HG02798 (cell line): ENCODE measurements around the gene MYMX.
A peak's percentile ranks its signal among the peaks of the same experiment; 100 is the strongest.
"Not testable (repeated sequence)": the region's sequence is repeated elsewhere in the genome, so short reads cannot be mapped to it uniquely, and the experiment has no call there.

ENCODE experiments used
- ATAC-seq: cut with Tn5 transposase; IDR thresholded peaks from one replicate; pipeline ENCODE4 v1.9.1; 2021; ENCODE audit warnings: mild to moderate bottlenecking; ENCODE audit not compliant: unreplicated experiment, poor library complexity

The MYMX gene

GRCh38 chr6:44185953-44186634 lies 30.6 kb upstream of the MYMX start:
- no peak for ATAC-seq

- no peak for ATAC-seq
Observed at GRCh38 chr6:44186635-44187025, 30.1 kb upstream of the MYMX start.

GRCh38 chr6:44188819-44189218 lies 27.9 kb upstream of the MYMX start:
- ATAC-seq: no peak

- no peak for ATAC-seq
Observed at GRCh38 chr6:44189257-44189656, 27.5 kb upstream of the MYMX start.

GRCh38 chr6:44190715-44191114 lies 26.0 kb upstream of the MYMX start:
- ATAC-seq: peak; percentile 72

- no peak for ATAC-seq
Observed at GRCh38 chr6:44192428-44193041, 24.2 kb upstream of the MYMX start.

- no peak for ATAC-seq
Observed at GRCh38 chr6:44193307-44193910, 23.3 kb upstream of the MYMX start.

GRCh38 chr6:44194326-44194725 lies 22.4 kb upstream of the MYMX start:
- ATAC-seq: no peak

GRCh38 chr6:44196351-44196750 lies 20.4 kb upstream of the MYMX start:
- not testable (repeated sequence) for ATAC-seq

GRCh38 chr6:44198684-44199083 lies 18.0 kb upstream of the MYMX start:
- ATAC-seq: no peak

- ATAC-seq: no peak
Observed at GRCh38 chr6:44199883-44200282, 16.8 kb upstream of the MYMX start.

- no peak for ATAC-seq
Observed at GRCh38 chr6:44201200-44201599, 15.5 kb upstream of the MYMX start.

- no peak for ATAC-seq
Observed at GRCh38 chr6:44201638-44202303, 15.0 kb upstream of the MYMX start.

- ATAC-seq: no peak
Observed at GRCh38 chr6:44202332-44202971, 14.3 kb upstream of the MYMX start.

GRCh38 chr6:44202972-44203750 lies 13.6 kb upstream of the MYMX start:
- no peak for ATAC-seq

- ATAC-seq: no peak
Observed at GRCh38 chr6:44203955-44204354, 12.8 kb upstream of the MYMX start.

GRCh38 chr6:44207966-44208365 lies 8.8 kb upstream of the MYMX start:
- ATAC-seq: no peak

- ATAC-seq: no peak
Observed at GRCh38 chr6:44211284-44211683, 5.4 kb upstream of the MYMX start.

GRCh38 chr6:44214307-44214706 lies 2.4 kb upstream of the MYMX start:
- ATAC-seq: no peak
